Nephron progenitor cell (in vitro differentiated cells): Measurements from ENCODE around the gene ZNF677.
"Not testable (repeated sequence)": the region's sequence is repeated elsewhere in the genome, so short reads cannot be mapped to it uniquely, and the experiment has no call there.

Experiments used
- DNase-seq: peaks from one replicate; pipeline ENCODE4 v3.0.0; 2021
- H3K27ac Mint-ChIP-seq: 2 replicates; pipeline ENCODE4 v1.8.0; 2021; ENCODE audit warnings: mild to moderate bottlenecking, moderate library complexity, mixed read lengths
- H3K27me3 Mint-ChIP-seq: 2 replicates; pipeline ENCODE4 v1.8.0; 2021; ENCODE audit warnings: mild to moderate bottlenecking, low read depth, mixed read lengths; ENCODE audit not compliant: poor library complexity
- H3K36me3 Mint-ChIP-seq: 2 replicates; pipeline ENCODE4 v1.8.0; 2021; ENCODE audit warnings: low read depth, mixed read lengths
- H3K4me1 Mint-ChIP-seq: 2 replicates; pipeline ENCODE4 v1.8.0; 2021; ENCODE audit warnings: mixed read lengths
- H3K4me3 Mint-ChIP-seq: 2 replicates; pipeline ENCODE4 v1.8.0; 2021; ENCODE audit warnings: mild to moderate bottlenecking, moderate library complexity, mixed read lengths
- H3K9me3 Mint-ChIP-seq: 2 replicates; pipeline ENCODE4 v1.8.0; 2021; ENCODE audit warnings: mild to moderate bottlenecking, moderate library complexity, mixed read lengths
- CTCF ChIP-seq: fragments of 200-600 bp; sonication (generic); IDR thresholded peaks from 2 replicates; pipeline ENCODE4 v1.5.0; 2021; ENCODE audit warnings: antibody characterized with exemption

The ZNF677 gene

GRCh38 chr19:53254411-53255341, at the start of gene ZNF677:
Gene ZNF677, minus strand, starts transcription at chr19:53254873. Its CDS starts 3,323 bp downstream, at chr19:53251550.
- H3K36me3 Mint-ChIP-seq = peaks cover 58% of the 10 kb centered on the region
- peaks cover 8% of the 10 kb centered on the region for H3K27me3 Mint-ChIP-seq
- peak within 1 kb of the TSS; percentile 92 for H3K4me3 Mint-ChIP-seq
- H3K27ac Mint-ChIP-seq = peak within 1 kb of the TSS; percentile 94
- peak; percentile 79 for DNase-seq
- no peak for TF ChIP-seq CTCF
- H3K4me1 Mint-ChIP-seq = peaks cover 10% of the 10 kb centered on the region
- peaks cover 93% of the 10 kb centered on the region for H3K9me3 Mint-ChIP-seq

- not testable (repeated sequence) for H3K4me1 Mint-ChIP-seq, H3K36me3 Mint-ChIP-seq, DNase-seq, H3K27ac Mint-ChIP-seq, H3K4me3 Mint-ChIP-seq
- Mint-ChIP-seq H3K9me3 (peaks cover 39% of the 10 kb centered on the region), H3K27me3 (peaks cover 11% of the 10 kb centered on the region)
Observed at GRCh38 chr19:53301341-53301740, 46.7 kb upstream of the ZNF677 start.

GRCh38 chr19:53294786-53295441, 40.2 kb upstream of the ZNF677 start:
- peaks cover 14% of the 10 kb centered on the region for H3K27me3 Mint-ChIP-seq
- H3K4me3 Mint-ChIP-seq = no peak overlapping the region
- TF ChIP-seq CTCF = no peak
- H3K4me1 Mint-ChIP-seq = no peaks in the 10 kb centered on the region
- peak overlapping the region; percentile 97 for H3K27ac Mint-ChIP-seq
- H3K9me3 Mint-ChIP-seq = peaks cover 60% of the 10 kb centered on the region
- DNase-seq = no peak
- peaks cover 5% of the 10 kb centered on the region for H3K36me3 Mint-ChIP-seq

GRCh38 chr19:53290758-53291549, 36.3 kb upstream of the ZNF677 start:
- Mint-ChIP-seq H3K27ac (no peak overlapping the region), H3K4me1 (no peaks in the 10 kb centered on the region), H3K9me3 (peaks cover 83% of the 10 kb centered on the region), H3K27me3 (peaks cover 9% of the 10 kb centered on the region), H3K4me3 (no peak overlapping the region), H3K36me3 (peaks cover 8% of the 10 kb centered on the region)
- no peak for DNase-seq
- no peak for TF ChIP-seq CTCF

- DNase-seq = no peak
- peaks cover 55% of the 10 kb centered on the region for H3K9me3 Mint-ChIP-seq
- H3K36me3 Mint-ChIP-seq = peaks cover 3% of the 10 kb centered on the region
- no peak overlapping the region for H3K4me3 Mint-ChIP-seq
- TF ChIP-seq CTCF = no peak
- no peaks in the 10 kb centered on the region for H3K27me3 Mint-ChIP-seq
- H3K4me1 Mint-ChIP-seq = no peaks in the 10 kb centered on the region
- H3K27ac Mint-ChIP-seq = no peak overlapping the region
Observed at GRCh38 chr19:53285087-53285486, 30.4 kb upstream of the ZNF677 start.

GRCh38 chr19:53281947-53282346, 27.3 kb upstream of the ZNF677 start:
- not testable (repeated sequence) for H3K27me3 Mint-ChIP-seq, H3K4me1 Mint-ChIP-seq, H3K27ac Mint-ChIP-seq, DNase-seq, H3K4me3 Mint-ChIP-seq, H3K36me3 Mint-ChIP-seq
- peaks cover 50% of the 10 kb centered on the region for H3K9me3 Mint-ChIP-seq
